ENCODE measurements around the gene SH3BP1. TPM values are rescaled to one million over a fixed set of nuclear protein-coding genes. Genes with fewer than 3 reads are reported as not detected.

Gene SH3BP1
- total and polyA plus RNA-seq, 9 of the 15 experiments (the other 6 are each of a cell fraction or from before 2014, with no cell fraction given): 0.10 to 36.2 (median 10.4) TPM

DNA sequence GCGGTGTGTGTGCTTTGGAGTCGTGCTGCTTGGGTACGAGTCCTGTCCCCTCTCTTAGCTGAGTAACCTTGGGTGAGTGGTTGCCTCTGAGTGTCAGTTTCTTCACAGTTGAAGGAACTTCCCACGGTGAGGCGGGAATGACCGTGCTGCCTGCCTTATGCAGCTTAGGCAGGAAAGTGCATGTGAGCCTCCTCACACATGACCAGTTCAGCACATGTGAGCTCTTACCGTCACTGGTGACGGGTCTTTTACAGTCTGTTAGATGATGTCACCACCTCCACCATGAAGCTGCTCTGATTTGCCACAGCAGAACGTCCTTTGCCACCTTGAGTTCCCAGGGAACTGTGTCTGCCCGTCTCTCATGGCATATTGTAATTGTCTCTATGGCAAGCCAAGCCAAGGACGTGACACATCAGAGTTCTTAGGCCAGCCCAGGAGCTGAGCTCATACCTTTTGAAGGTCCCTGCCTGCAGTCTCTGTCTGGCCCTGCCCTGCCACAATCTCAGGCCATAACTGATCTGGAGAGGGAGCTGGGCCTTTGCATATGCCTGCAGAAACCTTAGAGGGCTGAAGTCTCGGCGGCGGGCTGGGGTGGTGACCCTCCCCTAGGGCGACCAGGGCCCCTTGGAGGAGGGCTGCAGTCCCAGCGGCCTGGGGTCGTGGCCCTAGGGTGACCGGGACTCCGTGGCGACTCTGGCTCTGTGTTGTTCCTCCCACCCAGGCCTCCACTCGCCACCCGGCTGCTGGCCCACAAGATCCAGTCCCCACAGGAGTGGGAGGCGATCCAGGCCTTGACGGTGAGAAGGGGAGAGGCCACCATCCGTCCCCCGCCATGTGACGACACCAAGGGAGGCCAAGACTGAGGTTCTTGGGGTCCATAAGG lies 23.0 kb upstream of the SH3BP1 start:
- Histone ChIP-seq H3K4me1 (replicated peaks in 1 of 2; ENCODE audit: control insufficient read depth in 2 of 2, insufficient read depth in 2 of 2, low read length in 2 of 2) (peaks cover 0 to 5% of the 10 kb centered on the region in 2 experiments; a peak in 2 of 5 replicates), H2AFZ (ENCODE audit: low read depth, low read length) (no peak overlapping the region), H3K27me3 (ENCODE audit: control insufficient read depth in 2 of 2, insufficient read depth in 2 of 2, low read length in 2 of 2) (no peaks in the 10 kb centered on the region), H3K9ac (ENCODE audit: insufficient read depth in 1 of 2, low read depth in 2 of 2, low read length in 2 of 2) (no peak overlapping the region), H3K9me1 (ENCODE audit: control insufficient read depth, insufficient read depth, low read length) (no peaks in the 10 kb centered on the region), H3K9me3 (replicated peaks; ENCODE audit: control insufficient read depth, insufficient read depth, low read depth, low read length) (no peaks in the 10 kb centered on the region), H3K4me3 (no peak overlapping the region), H3K79me2 (ENCODE audit: control insufficient read depth, insufficient read depth, low read length) (peaks cover 7% of the 10 kb centered on the region; the same call in 2 of the 3 replicates), H3K4me2 (ENCODE audit: insufficient read depth, low read length) (no peak overlapping the region), H3K36me3 (ENCODE audit: control insufficient read depth, insufficient read depth, low read length) (peaks cover 63% of the 10 kb centered on the region; the same call in 2 of the 3 replicates), H3K27ac (ENCODE audit: extremely low read depth, low read depth, low read length) (no peak overlapping the region), H4K20me1 (replicated peaks; ENCODE audit: control insufficient read depth, insufficient read depth, low read length) (no peaks in the 10 kb centered on the region)
- CTCF ChIA-PET (ENCODE audit: low intra/inter-chr PET ratio): no interaction called here
- POLR2A ChIA-PET: interaction anchor here (1.0 kb wide), 1 partner anchor 22 kb away, joined by 3 read pairs; no protein-coding TSS in a partner anchor
- 89% methylated on average over 19 of the region's 27 CpGs for WGBS (ENCODE audit: insufficient coverage, low coverage, missing lambda C conversion rate)
- in situ Hi-C loops (cut with MboI): no loop called here
- ATAC-seq (no peak), FAIRE-seq (no peak), DNase-seq (ENCODE audit: extremely low read depth in 1 of 4, low spot score in 3 of 4) (no peak)
- BruUV-seq (replicated peaks): no TSS peak
- peak; percentile 48; the same call in 1 of the 2 replicates for TF ChIP-seq RBFOX2 (IDR thresholded peaks at IDR 0.05; ENCODE audit: low read depth, low read length)
- TF ChIP-seq POLR2G (IDR thresholded peaks at IDR 0.05; ENCODE audit: low read depth, low read length): peak; percentile 45; the same call in 1 of the 2 replicates
- no peak for TF ChIP-seq KDM1A (IDR thresholded peaks at IDR 0.05)
- intact Hi-C loops (cut with micrococcal nuclease): no loop called here

DNA sequence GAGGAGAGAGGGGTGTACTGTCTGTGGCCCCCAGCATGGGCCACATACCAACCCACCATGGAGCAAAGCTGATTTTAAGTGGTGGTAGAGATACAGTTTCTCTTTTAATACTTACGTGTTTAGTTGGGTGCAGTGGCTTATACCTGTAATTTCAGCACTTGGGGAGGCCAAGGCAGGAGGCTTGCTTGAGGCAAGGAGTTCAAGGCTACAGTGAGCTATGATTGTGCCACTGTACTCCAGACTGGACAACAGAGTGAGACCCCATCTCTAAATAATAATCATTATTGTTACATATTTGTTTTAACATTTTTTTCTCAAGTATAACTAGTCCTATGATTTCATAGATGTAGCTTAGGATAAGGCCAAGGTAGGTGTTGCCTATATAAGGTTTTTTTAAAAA lies 22.0 kb upstream of the SH3BP1 start:
- no peak for DNase-seq (ENCODE audit: extremely low read depth in 1 of 4, low spot score in 3 of 4)
- WGBS (ENCODE audit: insufficient coverage, low coverage, missing lambda C conversion rate): 100% methylated on average over 1 of the region's 1 CpG
- peak; percentile 75 for TF ChIP-seq ZNF121 (CRISPR knock-in tag; conservative IDR thresholded peaks at IDR 0.05)
- TF ChIP-seq, protein P1, sequence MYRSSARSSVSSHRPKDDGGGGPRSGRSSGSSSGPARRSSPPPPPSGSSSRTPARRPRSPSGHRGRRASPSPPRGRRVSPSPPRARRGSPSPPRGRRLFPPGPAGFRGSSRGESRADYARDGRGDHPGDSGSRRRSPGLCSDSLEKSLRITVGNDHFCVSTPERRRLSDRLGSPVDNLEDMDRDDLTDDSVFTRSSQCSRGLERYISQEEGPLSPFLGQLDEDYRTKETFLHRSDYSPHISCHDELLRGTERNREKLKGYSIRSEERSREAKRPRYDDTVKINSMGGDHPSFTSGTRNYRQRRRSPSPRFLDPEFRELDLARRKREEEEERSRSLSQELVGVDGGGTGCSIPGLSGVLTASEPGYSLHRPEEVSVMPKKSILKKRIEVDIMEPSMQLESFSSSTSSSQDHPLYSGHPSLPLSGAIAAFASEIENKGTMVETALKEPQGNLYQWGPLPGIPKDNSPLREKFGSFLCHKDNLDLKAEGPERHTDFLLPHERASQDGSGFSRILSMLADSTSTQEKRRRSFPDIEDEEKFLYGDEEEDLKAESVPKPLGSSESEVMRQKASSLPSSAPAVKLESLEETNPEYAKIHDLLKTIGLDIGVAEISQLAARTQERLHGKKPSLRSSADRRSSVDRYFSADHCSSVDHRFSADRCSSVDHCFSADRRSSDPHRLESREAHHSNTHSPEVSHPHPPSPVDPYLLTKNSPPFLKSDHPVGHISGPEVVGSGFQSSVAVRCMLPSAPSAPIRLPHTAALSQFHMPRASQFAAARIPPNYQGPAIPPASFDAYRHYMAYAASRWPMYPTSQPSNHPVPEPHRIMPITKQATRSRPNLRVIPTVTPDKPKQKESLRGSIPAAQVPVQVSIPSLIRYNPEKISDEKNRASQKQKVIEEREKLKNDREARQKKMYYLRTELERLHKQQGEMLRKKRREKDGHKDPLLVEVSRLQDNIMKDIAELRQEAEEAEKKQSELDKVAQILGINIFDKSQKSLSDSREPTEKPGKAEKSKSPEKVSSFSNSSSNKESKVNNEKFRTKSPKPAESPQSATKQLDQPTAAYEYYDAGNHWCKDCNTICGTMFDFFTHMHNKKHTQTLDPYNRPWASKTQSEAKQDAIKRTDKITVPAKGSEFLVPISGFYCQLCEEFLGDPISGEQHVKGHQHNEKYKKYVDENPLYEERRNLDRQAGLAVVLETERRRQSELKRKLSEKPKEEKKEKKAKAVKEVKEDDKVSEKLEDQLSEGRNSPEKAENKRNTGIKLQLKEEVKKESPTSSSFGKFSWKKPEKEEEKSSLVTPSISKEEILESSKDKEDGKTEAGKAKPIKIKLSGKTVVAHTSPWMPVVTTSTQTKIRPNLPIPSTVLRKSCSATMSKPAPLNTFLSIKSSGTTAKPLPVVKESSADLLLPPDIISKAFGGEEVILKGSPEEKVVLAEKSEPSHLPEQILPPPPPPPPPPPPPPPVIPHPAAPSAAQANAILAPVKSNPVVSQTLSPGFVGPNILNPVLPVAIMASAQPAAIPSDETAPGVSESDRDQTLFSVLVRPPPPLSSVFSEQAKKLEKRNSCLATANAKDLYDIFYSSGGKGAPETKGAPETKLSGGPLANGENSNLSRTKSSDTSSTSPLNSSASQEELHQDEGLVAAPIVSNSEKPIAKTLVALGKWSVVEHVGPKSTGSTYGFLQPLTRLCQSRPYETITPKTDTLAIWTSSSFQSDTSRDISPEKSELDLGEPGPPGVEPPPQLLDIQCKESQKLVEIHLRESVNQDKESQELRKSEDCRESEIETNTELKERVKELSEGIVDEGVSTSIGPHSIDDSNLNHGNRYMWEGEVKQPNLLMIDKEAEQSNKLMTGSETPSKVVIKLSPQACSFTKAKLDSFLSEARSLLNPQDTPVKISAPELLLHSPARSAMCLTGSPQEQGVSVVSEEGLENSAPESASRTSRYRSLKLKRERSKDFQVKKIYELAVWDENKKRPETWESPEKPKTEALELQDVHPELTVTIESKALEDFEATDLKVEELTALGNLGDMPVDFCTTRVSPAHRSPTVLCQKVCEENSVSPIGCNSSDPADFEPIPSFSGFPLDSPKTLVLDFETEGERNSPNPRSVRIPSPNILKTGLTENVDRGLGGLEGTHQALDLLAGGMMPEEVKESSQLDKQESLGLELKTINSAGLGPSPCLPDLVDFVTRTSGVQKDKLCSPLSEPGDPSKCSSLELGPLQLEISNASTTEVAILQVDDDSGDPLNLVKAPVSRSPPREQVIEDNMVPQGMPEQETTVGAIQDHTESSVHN (IDR thresholded peaks at IDR 0.05; ENCODE audit: borderline replicate concordance in 1 of 2, low read depth in 1 of 2): no peak

More for the DNA sequence above, 22.0 kb upstream of the SH3BP1 start:
- BruUV-seq (replicated peaks): TSS peak; percentile 31
- no peak for ATAC-seq
- ChIA-PET POLR2A (no interaction called here), CTCF (ENCODE audit: low intra/inter-chr PET ratio) (no interaction called here)
- Histone ChIP-seq H3K27me3 (ENCODE audit: control insufficient read depth in 2 of 2, insufficient read depth in 2 of 2, low read length in 2 of 2) (no peaks in the 10 kb centered on the region), H3K9ac (ENCODE audit: insufficient read depth in 1 of 2, low read depth in 2 of 2, low read length in 2 of 2) (no peak overlapping the region), H3K9me1 (ENCODE audit: control insufficient read depth, insufficient read depth, low read length) (no peaks in the 10 kb centered on the region), H4K20me1 (replicated peaks; ENCODE audit: control insufficient read depth, insufficient read depth, low read length) (no peaks in the 10 kb centered on the region), H3K4me1 (replicated peaks in 1 of 2; ENCODE audit: control insufficient read depth in 2 of 2, insufficient read depth in 2 of 2, low read length in 2 of 2) (peaks cover 0 to 6% of the 10 kb centered on the region in 2 experiments; a peak in 2 of 5 replicates), H3K9me3 (replicated peaks; ENCODE audit: control insufficient read depth, insufficient read depth, low read depth, low read length) (no peaks in the 10 kb centered on the region), H3K4me2 (ENCODE audit: insufficient read depth, low read length) (no peak overlapping the region), H3K36me3 (ENCODE audit: control insufficient read depth, insufficient read depth, low read length) (peaks cover 62% of the 10 kb centered on the region; the same call in 2 of the 3 replicates), H3K27ac (ENCODE audit: extremely low read depth, low read depth, low read length) (no peak overlapping the region), H3K79me2 (ENCODE audit: control insufficient read depth, insufficient read depth, low read length) (peaks cover 3% of the 10 kb centered on the region; the same call in 1 of the 3 replicates), H2AFZ (ENCODE audit: low read depth, low read length) (no peak overlapping the region), H3K4me3 (no peak overlapping the region)
- FAIRE-seq: no peak
- in situ Hi-C loops (cut with MboI): no loop called here
- intact Hi-C loops (cut with micrococcal nuclease): no loop called here
